ENCODE data around the gene WNK2.

WNK2 gene

GRCh38 chr9:93237540-93237939, 53.6 kb downstream of the WNK2 start:
- no peaks in the 10 kb centered on the region for H3K79me2 ChIP-seq (ENCODE audit: low read length)
- no peaks in the 10 kb centered on the region for H3K36me3 ChIP-seq (replicated peaks; ENCODE audit: low read depth, low read length)
- H3K9ac ChIP-seq (ENCODE audit: low read length): no peak overlapping the region
- no peak overlapping the region for H3K27ac ChIP-seq (ENCODE audit: low read length)
- no peaks in the 10 kb centered on the region for H4K20me1 ChIP-seq (ENCODE audit: insufficient read depth, low read length)
- H3K27me3 ChIP-seq (ENCODE audit: low read depth, low read length): peaks cover 28% of the 10 kb centered on the region
- H3K4me2 ChIP-seq (ENCODE audit: low read length): no peak overlapping the region
- H3K4me3 ChIP-seq (ENCODE audit: low read length): no peak overlapping the region
- H3K9me3 ChIP-seq (ENCODE audit: insufficient read depth, low read length): no peaks in the 10 kb centered on the region
- H3K4me1 ChIP-seq (ENCODE audit: low read length): no peaks in the 10 kb centered on the region
- H2AFZ ChIP-seq (ENCODE audit: low read depth, low read length): no peak overlapping the region
- no peak for TF ChIP-seq EZH2phosphoT487 (IDR thresholded peaks at IDR 0.05; ENCODE audit: low read depth)
- no peak for TF ChIP-seq CTCF (IDR thresholded peaks at IDR 0.05; ENCODE audit: low read depth, low read length)

GRCh38 chr9:93238953-93239925, 55.3 kb downstream of the WNK2 start:
- TF ChIP-seq CTCF (IDR thresholded peaks at IDR 0.05; ENCODE audit: low read depth, low read length): no peak
- TF ChIP-seq EZH2phosphoT487 (IDR thresholded peaks at IDR 0.05; ENCODE audit: low read depth): no peak
- H3K27me3 ChIP-seq (ENCODE audit: low read depth, low read length): peaks cover 32% of the 10 kb centered on the region

GRCh38 chr9:93240891-93241334, 57.0 kb downstream of the WNK2 start:
- Histone ChIP-seq H3K9me3 (ENCODE audit: insufficient read depth, low read length) (no peaks in the 10 kb centered on the region), H2AFZ (ENCODE audit: low read depth, low read length) (no peak overlapping the region), H3K9ac (ENCODE audit: low read length) (no peak overlapping the region), H3K79me2 (ENCODE audit: low read length) (no peaks in the 10 kb centered on the region), H3K36me3 (replicated peaks; ENCODE audit: low read depth, low read length) (no peaks in the 10 kb centered on the region), H3K27ac (ENCODE audit: low read length) (no peak overlapping the region), H3K27me3 (ENCODE audit: low read depth, low read length) (peaks cover 28% of the 10 kb centered on the region), H3K4me3 (ENCODE audit: low read length) (no peak overlapping the region), H3K4me1 (ENCODE audit: low read length) (no peaks in the 10 kb centered on the region), H3K4me2 (ENCODE audit: low read length) (no peak overlapping the region), H4K20me1 (ENCODE audit: insufficient read depth, low read length) (no peaks in the 10 kb centered on the region)
- TF ChIP-seq CTCF (IDR thresholded peaks at IDR 0.05; ENCODE audit: low read depth, low read length) (no peak), EZH2phosphoT487 (IDR thresholded peaks at IDR 0.05; ENCODE audit: low read depth) (no peak)

More at GRCh38 chr9:93238953-93239925, 55.3 kb downstream of the WNK2 start:
- no peak overlapping the region for H3K4me2 ChIP-seq (ENCODE audit: low read length)
- no peak overlapping the region for H3K27ac ChIP-seq (ENCODE audit: low read length)
- H4K20me1 ChIP-seq (ENCODE audit: insufficient read depth, low read length): no peaks in the 10 kb centered on the region
- no peaks in the 10 kb centered on the region for H3K79me2 ChIP-seq (ENCODE audit: low read length)
- no peaks in the 10 kb centered on the region for H3K4me1 ChIP-seq (ENCODE audit: low read length)
- no peak overlapping the region for H3K4me3 ChIP-seq (ENCODE audit: low read length)
- H3K9ac ChIP-seq (ENCODE audit: low read length): no peak overlapping the region
- H2AFZ ChIP-seq (ENCODE audit: low read depth, low read length): no peak overlapping the region
- H3K36me3 ChIP-seq (replicated peaks; ENCODE audit: low read depth, low read length): no peaks in the 10 kb centered on the region
- H3K9me3 ChIP-seq (ENCODE audit: insufficient read depth, low read length): no peaks in the 10 kb centered on the region

GRCh38 chr9:93243112-93243511, 59.2 kb downstream of the WNK2 start:
- H3K79me2 ChIP-seq (ENCODE audit: low read length): no peaks in the 10 kb centered on the region
- peaks cover 18% of the 10 kb centered on the region for H3K27me3 ChIP-seq (ENCODE audit: low read depth, low read length)
- TF ChIP-seq EZH2phosphoT487 (IDR thresholded peaks at IDR 0.05; ENCODE audit: low read depth) (no peak), CTCF (IDR thresholded peaks at IDR 0.05; ENCODE audit: low read depth, low read length) (no peak)
- H2AFZ ChIP-seq (ENCODE audit: low read depth, low read length): no peak overlapping the region
- no peaks in the 10 kb centered on the region for H4K20me1 ChIP-seq (ENCODE audit: insufficient read depth, low read length)
- H3K4me2 ChIP-seq (ENCODE audit: low read length): no peak overlapping the region
- no peaks in the 10 kb centered on the region for H3K4me1 ChIP-seq (ENCODE audit: low read length)
- no peaks in the 10 kb centered on the region for H3K9me3 ChIP-seq (ENCODE audit: insufficient read depth, low read length)
- no peak overlapping the region for H3K9ac ChIP-seq (ENCODE audit: low read length)
- no peak overlapping the region for H3K27ac ChIP-seq (ENCODE audit: low read length)
- H3K36me3 ChIP-seq (replicated peaks; ENCODE audit: low read depth, low read length): no peaks in the 10 kb centered on the region
- H3K4me3 ChIP-seq (ENCODE audit: low read length): no peak overlapping the region

Data from OCI-LY3 (cell line).